IPS-NIHi11 (cell line): ENCODE data around the gene SMARCC1.
"Not testable (repeated sequence)": the region's sequence is repeated elsewhere in the genome, so short reads cannot be mapped to it uniquely, and the experiment has no call there.

Experiments used
- DNase-seq: peaks from one replicate; pipeline ENCODE4 v3.0.0; 2012; ENCODE audit warnings: mixed read lengths, low spot score

The SMARCC1 gene

DNA sequence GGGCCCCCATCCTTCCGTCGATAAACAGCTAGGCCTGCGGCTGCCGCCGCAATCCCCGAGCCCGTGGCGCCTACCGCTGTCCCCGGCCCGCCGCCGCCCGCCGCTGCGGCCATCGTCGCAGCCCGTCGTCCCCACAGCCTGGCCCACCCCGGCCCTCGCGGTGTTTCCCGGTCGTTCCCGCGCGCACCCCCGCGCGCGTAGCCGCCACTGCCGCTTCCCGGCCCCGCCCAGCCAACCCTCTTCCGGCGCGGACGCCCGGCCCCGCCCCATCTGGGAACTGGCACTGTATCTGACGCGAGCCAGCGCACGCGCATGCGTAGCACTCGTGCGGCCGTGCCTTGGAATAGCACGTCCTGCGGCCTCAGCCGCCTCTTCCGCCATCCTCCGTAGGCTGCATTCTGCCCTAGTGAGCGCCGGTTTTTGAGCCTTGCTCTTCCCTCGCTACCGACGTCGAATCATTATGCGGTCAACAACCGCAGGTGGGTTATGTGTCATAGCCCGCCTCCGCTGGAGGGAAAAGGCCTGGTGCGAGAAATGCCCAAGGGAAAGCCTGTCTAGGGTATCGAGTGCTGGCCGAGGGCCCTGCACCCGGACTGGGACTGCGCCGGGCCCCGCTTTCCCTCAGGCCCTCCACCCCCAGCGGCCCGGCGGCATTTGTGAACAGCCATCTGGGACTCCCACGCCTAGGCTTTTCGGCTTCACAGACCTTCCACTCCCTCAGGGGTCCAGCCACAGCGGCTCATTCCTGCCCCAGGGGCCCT lies at the start of gene SMARCC1:
TSS of gene SMARCC1 (minus strand) at position 209 of the 761 bp plus-strand sequence. CDS start at position 113, 96 bp downstream.
- peak; percentile 99 for DNase-seq

- not testable (repeated sequence) for DNase-seq
These were observed 47.8 kb upstream of the SMARCC1 start for GRCh38 chr3:47829482-47829881.

DNA sequence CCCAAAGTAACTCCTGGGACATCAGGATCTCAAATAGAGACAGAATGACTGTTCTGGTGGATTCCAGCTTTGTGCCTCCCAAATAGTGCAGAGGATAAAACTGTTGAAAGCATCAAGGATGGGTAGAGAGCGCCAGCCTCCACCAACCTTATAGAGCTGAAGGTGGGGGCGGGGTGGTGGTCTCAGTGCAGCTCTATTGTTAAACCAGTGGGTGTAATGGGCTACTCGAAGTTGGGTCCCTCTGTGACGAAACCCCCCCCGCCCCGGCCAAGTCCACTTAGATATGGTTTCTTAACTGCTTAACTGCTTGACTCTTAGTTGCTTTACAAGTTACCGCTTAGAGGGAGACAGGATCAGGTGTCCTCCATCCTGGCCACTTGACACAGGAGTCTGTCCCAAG lies 43.9 kb upstream of the SMARCC1 start:
- DNase-seq: no peak

- peak; percentile 99 for DNase-seq
These were observed 43.1 kb upstream of the SMARCC1 start for GRCh38 chr3:47824541-47825473.

DNA sequence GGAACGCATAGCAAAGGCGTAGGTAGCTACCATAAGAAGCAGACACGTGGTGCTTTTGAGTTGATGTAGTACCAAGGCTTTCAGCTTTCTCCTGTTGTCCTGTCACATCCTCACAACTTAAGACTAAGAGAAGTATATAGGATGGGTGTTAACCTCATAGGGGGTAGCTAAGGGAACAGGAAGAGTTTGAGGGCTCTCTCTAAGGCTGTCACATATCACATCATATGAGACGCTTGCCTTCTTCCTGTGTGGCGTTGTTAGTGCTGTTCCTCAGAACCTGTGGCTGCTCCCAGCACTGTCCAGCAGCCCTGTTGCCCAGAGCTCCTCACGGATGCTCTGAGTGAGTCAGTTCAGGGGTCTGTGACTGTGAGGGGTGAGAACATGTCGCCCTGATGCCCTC lies 35.9 kb upstream of the SMARCC1 start:
- no peak for DNase-seq

DNA sequence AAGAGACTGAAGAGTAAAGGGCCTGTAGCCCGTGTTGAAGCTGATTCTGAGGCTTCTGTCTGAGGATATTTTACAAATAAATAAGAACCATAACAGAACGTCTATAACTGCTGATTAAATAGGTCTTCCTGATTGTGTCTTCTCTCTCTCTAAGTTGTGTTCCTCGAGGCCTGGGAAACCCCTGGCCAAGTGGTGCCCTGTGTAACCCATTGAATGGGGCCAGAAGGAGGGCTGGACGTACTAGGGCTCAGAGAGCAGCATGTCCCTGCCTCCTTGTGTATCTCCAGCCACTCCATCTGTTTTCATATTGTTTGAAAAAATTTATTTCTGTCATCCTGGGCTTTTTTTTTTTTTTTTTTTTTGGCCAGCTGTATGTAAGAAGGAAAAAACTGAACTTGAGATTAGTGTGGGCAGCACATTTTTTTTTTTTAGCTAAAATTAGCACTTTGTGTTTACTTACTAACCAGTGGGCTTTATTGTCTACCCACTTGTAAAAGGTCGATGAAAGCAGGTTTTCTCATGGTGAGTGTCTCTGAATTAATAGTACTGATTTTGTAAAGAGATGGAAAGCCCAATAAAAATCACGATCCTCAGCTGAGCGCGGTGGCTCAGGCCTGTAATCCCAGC lies 32.0 kb upstream of the SMARCC1 start:
- DNase-seq: no peak

- DNase-seq: no peak
These were observed 22.9 kb upstream of the SMARCC1 start for GRCh38 chr3:47804577-47804976.

DNA sequence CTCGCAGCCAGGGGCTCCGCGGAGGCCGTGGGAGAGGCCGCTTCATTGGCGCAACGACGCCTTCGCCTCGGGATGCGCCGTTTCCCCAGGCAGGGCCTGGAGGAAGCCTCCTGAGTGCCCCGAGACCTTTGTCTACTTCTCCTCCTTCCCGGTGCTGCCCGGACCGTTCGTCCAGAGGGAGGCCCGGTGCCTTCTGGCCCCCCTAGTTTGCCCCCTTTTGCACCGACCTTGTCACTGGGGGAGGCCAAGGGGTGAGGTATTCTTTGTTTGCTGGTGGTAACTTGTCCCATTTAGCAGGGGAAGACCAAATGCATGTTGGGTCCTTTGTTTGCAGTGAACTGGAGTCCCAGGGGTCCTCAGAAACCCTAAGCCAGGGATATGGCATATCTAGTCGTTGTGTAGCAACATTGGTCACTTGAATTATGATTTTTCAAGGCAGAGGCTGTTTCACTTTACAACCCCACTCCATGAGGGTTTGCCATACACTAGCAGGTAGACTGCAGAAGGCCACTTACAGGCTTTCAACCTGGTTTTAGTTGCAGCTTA lies 21.9 kb upstream of the SMARCC1 start:
- no peak for DNase-seq

DNA sequence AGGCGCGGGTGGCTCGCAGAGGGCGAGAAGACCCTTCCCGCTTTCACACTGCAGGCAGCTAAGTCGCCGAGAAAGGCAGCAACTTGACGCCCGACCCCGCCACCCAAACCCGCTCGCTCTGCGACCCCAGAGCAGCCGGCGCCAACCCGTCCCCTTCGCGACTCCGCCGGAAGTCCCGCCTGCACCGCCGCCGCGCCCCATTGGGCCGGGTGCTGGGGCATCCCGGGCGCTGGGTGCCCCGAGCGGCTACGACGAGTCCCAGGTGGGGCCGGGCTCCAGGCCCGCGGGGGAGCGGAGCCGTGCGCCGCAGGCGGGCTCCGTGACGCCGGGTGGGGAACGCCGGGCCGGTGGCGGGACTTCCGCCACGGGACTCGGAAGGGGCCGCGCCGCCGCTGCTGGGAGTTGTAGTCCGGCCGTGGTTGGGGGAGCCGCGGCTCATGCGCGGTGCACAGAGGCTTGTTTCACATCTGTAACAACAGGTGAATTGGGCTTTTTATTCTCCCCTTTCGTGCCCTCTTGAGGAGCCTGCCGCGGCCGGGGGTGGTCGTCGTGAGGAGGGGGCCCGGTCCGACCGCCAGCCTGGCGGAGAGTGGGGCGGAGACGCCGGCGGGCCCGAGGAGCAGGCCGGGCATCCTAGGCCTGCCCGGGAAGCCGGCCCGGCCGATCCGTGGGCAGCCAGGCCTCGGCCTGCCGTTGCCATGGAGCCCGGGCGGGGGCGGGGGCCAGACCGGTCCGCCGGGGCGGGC lies 21.2 kb upstream of the SMARCC1 start, which contains the start of gene DHX30:
TSS of gene DHX30 (plus strand) at position 405 of the 746 bp plus-strand sequence. CDS start 7,546 bp downstream, outside the sequence.
- peak; percentile 93 for DNase-seq

GRCh38 chr3:47799733-47800132 lies 18.0 kb upstream of the SMARCC1 start:
- DNase-seq: no peak

GRCh38 chr3:47794544-47794943 lies 12.9 kb upstream of the SMARCC1 start:
- DNase-seq: no peak

- DNase-seq: no peak
These were observed 11.0 kb upstream of the SMARCC1 start for GRCh38 chr3:47792699-47793098.

- no peak for DNase-seq
These were observed 9.6 kb upstream of the SMARCC1 start for GRCh38 chr3:47791193-47791855.

DNA sequence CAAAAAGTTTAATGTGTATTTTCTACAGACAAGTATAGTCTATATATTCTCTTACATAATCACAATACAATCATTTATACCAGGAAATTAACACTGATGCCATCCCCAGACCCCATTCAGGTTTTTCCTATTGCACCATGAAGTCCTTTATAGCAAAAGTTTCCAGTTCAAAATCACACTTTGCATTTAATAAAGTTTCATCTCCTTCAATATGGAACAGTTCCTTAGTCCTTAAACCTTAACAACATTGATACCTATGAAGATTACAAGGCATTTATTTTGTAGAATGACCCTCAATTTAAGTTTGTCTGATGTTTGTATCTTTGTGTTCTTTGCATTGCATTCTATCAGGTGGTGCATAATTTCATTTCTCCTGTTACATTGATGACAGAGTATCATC lies 2.0 kb upstream of the SMARCC1 start:
- no peak for DNase-seq

GRCh38 chr3:47782446-47783308 lies 984 bp upstream of the SMARCC1 start:
- DNase-seq: no peak

DNA sequence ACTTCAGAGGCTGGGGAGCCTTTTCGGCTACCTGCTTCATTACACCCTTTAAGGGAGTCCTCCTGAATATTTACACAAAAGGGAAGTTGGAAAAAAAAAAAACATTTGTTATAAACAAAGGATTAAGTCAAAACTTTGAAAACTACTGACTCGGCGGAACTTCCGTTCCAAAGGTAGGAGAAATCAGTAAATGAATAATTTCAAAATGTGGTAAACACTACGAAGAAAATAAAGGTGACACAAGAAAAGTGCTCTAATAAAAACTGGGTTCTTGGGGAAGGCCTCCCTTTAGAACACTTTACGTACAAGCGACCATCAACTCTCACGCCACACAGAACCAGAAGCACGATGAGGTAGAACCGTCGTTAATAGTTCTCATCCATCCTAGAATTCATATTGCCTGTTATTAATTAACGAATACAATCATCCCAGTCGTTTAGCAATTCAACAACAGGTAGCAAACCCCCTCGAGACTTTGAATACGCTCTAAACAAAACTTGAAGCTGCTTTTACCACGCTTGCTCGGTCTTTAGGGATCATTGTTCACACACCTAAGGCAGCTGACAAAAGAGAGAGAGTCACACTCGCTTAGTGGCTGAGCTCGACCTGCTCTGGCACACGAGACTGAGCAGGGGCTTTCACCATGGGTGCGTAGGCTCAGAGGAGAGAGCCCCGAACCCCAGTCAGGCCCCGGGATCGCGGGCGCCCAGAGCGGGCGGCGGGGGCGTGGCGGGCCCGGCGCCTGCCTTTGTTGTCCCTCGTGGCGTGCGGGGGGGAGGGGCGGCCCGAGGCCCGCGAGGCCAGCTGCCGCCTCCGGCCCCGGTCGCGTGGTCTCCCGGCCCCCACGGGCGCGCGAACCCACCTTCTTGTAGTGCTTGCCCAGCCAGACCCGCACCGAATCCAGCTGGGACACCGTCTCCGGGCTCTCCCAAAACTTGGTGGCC lies 680 bp downstream of the SMARCC1 start:
- DNase-seq: peak; percentile 82

DNA sequence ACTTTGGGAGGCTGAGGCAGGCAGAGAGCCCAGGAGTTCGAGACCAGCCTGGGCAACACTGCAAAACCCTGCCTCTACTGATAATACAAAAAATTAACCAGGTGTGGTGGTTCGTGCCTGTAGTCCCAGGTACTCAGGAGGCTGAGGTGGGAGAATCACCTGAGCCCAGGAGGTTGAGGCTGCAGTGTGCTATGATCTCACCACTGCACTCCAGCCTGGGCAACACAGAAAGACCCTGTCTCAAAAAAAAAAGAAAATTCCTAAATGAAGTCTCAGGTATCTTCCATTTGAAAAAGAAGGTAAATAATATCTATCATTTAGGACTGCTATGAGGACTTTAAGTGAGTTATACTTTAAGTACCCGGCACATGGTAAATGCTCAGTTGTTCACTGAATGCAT lies 2.9 kb downstream of the SMARCC1 start:
- DNase-seq: no peak

- no peak for DNase-seq
These were observed 8.9 kb downstream of the SMARCC1 start for GRCh38 chr3:47772788-47773187.

DNA sequence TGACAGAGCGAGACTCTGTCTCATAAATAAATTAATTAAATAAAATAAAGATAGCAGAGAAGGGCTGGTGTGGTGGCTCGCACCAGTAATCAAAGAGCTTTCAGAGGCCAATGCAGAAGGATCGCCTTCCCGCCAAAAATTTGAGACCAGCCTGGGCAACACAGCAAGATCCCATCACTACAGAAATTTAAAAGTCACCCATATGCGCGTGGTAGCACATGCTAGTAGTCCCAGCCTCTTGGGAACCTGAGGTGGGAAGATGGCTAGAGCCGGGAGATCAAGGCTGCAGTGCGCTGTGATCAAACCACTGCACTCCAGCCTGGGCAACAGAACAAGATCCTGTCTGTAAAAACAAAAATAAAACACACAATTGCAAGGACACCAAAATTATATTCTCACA lies 9.6 kb downstream of the SMARCC1 start:
- DNase-seq: no peak
